Activated CD8-positive, alpha-beta memory T cell treated with anti-CD3 and anti-CD28 coated beads, Interleukin-2, amount 50 U/mL, for 48 hours (primary cell): ENCODE results near the gene NUP214.
"Not testable (repeated sequence)": the region's sequence is repeated elsewhere in the genome, so short reads cannot be mapped to it uniquely, and the experiment has no call there.

Experiments
- DNase-seq: peaks from one replicate; pipeline ENCODE4 v3.0.0-alpha.2; 2020

The NUP214 gene

GRCh38 chr9:131117762-131118145 lies 7.6 kb upstream of the NUP214 start:
- no peak for DNase-seq

DNA sequence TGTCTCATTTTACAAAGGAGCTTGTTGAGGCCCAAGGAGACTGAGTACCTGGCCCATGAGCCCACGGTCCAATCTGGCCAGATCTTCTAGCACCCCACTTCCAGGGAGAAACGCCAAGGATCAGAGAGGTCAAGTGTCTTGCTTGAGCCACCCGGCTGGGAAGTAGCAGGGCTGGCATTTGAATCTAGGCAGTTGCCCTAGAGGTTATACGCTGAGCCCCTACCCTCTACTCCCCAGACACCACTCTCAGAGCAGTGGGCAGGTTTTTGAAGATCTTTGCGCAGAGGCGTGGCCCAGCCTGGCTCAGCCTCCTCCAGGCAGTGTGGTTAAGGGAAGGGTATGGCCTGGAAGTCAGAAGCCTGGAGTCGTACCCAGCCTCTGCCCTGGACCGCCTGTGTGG lies 5.8 kb upstream of the NUP214 start:
- no peak for DNase-seq

DNA sequence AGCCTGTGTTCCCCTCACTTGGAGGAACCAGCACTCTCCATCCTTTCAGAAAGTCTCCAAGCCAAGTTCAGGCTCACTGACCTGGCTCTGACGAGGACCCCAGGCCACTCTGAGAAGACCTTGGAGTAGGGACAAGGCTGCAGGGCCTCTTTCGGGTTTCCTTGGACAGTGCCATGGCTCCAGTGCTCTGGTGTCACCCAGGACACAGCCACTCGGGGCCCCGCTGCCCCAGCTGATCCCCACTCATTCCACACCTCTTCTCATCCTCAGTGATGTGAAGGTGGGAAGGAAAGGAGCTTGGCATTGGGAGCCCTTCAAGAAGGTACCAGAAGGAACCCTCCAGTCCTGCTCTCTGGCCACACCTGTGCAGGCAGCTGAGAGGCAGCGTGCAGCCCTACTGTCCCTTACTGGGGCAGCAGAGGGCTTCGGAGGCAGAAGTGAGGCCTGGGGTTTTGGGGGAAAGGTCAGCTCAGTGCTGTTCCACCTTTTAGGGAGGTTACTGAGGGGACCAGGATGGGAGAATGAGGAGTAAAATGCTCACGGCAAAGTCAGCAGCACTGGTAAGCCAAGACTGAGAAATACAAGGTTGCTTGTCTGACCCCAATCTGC lies 4.7 kb upstream of the NUP214 start:
- DNase-seq, result no peak

DNA sequence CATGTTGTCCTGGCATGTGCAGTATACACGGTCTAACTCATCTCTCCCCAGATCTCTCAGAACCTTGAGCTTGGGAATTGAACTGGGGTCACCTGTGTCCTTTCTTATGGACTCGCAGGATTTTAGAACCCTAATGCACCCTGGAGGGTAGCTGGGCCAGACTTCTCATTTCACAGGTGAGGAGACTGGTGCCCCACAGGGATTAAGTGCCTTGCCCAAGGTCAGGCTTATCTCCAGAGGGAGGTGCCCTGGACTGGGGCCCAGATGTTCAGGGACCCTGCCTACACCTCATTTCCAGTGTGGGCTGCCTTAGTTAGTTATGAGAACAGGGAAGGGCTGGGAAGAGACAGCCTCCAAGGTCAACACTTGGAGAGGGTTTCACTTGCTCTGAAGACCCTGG lies 4.0 kb upstream of the NUP214 start:
- DNase-seq, result peak; percentile 39

DNA sequence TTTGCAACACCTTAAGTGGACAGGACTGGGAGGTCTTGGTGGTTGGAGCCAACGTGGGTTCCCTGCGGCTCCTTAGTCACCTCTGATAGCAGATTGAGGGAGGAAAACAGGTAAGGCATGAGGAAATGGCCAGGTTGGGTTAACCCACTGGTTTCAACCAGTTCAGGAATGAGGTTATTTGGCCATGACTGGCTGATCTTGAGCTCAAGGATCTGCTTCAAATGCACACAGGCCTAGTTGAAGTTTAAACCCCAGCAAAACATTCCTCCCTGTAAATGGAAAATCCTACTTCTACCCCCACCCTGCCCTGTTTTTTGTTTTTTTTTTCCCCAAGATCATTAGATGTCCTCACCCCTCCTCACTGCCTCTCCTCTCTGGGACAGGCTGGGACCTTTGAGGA lies 3.2 kb upstream of the NUP214 start:
- DNase-seq, result peak; percentile 30

DNA sequence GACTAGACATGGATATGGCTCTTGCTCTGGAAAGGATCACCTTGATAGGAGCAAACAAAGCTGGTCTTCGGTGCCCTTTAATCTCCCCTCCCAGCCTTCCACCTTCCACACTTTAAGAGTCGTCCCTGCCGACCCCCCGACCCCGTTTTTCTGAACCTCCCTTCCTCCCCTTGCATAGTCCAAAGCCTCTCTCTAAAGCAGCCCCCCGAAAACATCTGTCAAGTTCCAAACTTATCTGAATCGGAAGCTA lies 423 bp upstream of the NUP214 start:
- no peak for DNase-seq

DNA sequence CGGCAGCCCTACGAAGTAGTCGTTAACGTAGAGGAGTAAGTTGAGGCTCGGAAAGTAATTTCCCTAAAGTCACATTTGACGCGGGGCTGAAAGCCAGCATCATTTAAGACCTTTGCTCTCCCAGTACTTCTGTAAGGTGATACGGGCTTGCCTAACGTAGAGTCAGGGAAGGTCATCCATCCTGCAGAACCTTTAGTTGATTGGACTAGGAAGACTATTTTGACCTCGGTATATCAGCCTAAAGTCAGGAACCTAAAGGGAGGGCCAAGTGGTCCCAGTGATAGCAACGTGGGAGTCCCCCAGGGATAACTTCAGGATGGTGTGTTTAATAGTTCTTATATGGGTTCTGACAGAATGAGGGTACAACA lies 657 bp downstream of the NUP214 start:
- no peak for DNase-seq

DNA sequence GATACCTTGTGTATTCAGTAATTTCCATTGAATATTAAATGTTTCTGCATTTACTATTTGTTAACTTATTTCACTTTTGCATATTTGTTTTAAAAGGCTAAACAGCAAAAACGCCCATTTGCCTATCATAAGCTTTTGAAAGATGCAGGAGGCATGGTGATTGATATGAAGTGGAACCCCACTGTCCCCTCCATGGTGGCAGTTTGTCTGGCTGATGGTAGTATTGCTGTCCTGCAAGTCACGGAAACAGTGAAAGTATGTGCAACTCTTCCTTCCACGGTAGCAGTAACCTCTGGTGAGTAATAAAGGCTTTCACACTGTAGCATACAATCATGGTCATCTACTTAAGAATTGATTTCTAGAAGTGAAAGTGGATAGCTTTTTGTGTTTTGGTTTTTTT lies 3.8 kb downstream of the NUP214 start:
- peak; percentile 43 for DNase-seq

GRCh38 chr9:131138676-131139075 lies 13.3 kb downstream of the NUP214 start:
- no peak for DNase-seq

DNA sequence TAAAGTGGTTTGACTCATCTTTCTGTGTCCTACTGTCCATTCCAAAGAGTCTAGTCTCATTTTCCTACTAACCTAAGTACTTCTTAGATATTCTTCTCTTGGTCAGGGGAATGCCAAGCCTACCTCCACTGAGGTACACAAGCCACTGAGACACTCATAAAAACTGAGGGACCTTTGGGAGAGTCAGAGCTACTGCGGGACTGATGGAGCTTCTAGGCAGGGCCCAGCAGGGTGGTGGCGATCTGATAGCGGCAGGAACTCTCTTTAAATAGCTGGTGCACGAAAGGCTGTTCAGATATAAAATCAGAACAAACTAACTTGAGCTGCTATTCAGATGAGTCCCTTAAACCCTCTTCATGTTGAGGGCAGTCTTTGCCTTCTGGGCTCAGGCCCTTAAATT lies 14.7 kb downstream of the NUP214 start:
- no peak for DNase-seq

DNA sequence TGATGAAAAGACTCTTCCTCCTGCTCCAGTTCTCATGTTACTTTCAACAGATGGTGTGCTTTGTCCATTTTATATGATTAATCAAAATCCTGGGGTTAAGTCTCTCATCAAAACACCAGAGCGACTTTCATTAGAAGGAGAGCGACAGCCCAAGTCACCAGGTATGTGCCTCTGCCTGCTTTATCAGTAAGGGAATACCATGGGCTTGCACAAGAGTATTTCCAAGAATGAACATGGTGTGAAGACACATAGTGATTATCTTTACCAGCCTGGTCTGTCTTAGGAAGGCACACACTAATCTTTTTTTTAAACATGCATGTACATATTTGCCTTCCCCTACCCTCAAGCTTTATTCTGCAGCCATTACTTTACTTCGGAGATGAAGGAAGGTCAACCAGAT lies 15.2 kb downstream of the NUP214 start:
- no peak for DNase-seq

GRCh38 chr9:131142160-131142559 lies 16.8 kb downstream of the NUP214 start:
- no peak for DNase-seq

DNA sequence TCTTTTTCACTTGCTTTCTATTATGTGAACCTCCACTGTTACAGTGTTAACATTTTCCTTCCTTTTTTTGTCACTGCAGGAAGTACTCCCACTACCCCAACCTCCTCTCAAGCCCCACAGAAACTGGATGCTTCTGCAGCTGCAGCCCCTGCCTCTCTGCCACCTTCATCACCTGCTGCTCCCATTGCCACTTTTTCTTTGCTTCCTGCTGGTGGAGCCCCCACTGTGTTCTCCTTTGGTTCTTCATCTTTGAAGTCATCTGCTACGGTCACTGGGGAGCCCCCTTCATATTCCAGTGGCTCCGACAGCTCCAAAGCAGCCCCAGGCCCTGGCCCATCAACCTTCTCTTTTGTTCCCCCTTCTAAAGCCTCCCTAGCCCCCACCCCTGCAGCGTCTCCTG lies 18.8 kb downstream of the NUP214 start:
- no peak for DNase-seq

- no peak for DNase-seq
These were observed 19.9 kb downstream of the NUP214 start for GRCh38 chr9:131145245-131145644.

- no peak for DNase-seq
These were observed 20.8 kb downstream of the NUP214 start for GRCh38 chr9:131146186-131146585.

GRCh38 chr9:131148276-131148675 lies 22.9 kb downstream of the NUP214 start:
- DNase-seq, result no peak

- DNase-seq, result no peak
These were observed 23.7 kb downstream of the NUP214 start for GRCh38 chr9:131148966-131149687.

GRCh38 chr9:131149688-131150053 lies 24.3 kb downstream of the NUP214 start:
- DNase-seq, result no peak

GRCh38 chr9:131153595-131153994 lies 28.2 kb downstream of the NUP214 start:
- DNase-seq, result no peak

- not testable (repeated sequence) for DNase-seq
These were observed 33.3 kb downstream of the NUP214 start for GRCh38 chr9:131158673-131159072.

- no peak for DNase-seq
These were observed 35.2 kb downstream of the NUP214 start for GRCh38 chr9:131160416-131161112.

- DNase-seq, result no peak
These were observed 36.2 kb downstream of the NUP214 start for GRCh38 chr9:131161585-131161984.

- no peak for DNase-seq
These were observed 37.5 kb downstream of the NUP214 start for GRCh38 chr9:131162886-131163285.

GRCh38 chr9:131165523-131165922 lies 40.1 kb downstream of the NUP214 start:
- no peak for DNase-seq

GRCh38 chr9:131167146-131167692 lies 41.8 kb downstream of the NUP214 start:
- DNase-seq, result no peak
